PC-3 (cell line): ENCODE measurements around the gene AP3M1. TPM values are rescaled to one million over a fixed set of nuclear protein-coding genes. Genes with fewer than 3 reads are reported as not detected.
A peak's percentile ranks its signal among the peaks of the same experiment; 100 is the strongest.
"Not testable (repeated sequence)": the region's sequence is repeated elsewhere in the genome, so short reads cannot be mapped to it uniquely, and the experiment has no call there.

ENCODE experiments used
- ATAC-seq: fragments of 200-7000 bp; cut with Tn5 transposase; 2 replicates; pipeline ENCODE4 v1.9.1; 2020; ENCODE audit warnings: mild to moderate bottlenecking, moderate library complexity
- BruUV-seq: library from RNA; stranded (reverse); fragments of 400-500 nt; replicated peaks from 2 replicates; lab custom pipeline; 2021; lab: Mats Ljungman, UMichigan
- CTCF ChIA-PET: fragments of 300-600 bp; sonication (Branson Sonifier 250); formaldehyde crosslinking; loops from one replicate; lab custom pipeline; 2022; ENCODE audit warnings: antibody characterized with exemption; lab: Charles Lee
- POLR2A ChIA-PET: fragments of 300-600 bp; sonication (Branson Sonifier 250); formaldehyde crosslinking; loops from one replicate; lab custom pipeline; 2022; ENCODE audit warnings: antibody characterized with exemption; ENCODE audit not compliant: unreplicated experiment; lab: Charles Lee
- DNase-seq: peaks from one replicate; pipeline ENCODE4 v3.0.0-alpha.2; 2015
- H2AFZ ChIP-seq: fragments of 300-600 bp; sonication (generic); 2 replicates; pipeline ENCODE4 v1.6.0; 2016; ENCODE audit warnings: antibody characterized with exemption, low read length
- H3F3A ChIP-seq: fragments of 300-600 bp; sonication (generic); one replicate; pipeline ENCODE4 v1.6.0; 2017; ENCODE audit warnings: antibody characterized with exemption, low read length, control low read depth, mild to moderate bottlenecking; ENCODE audit not compliant: unreplicated experiment
- H3K27ac ChIP-seq: fragments of 300-600 bp; sonication (generic); 2 replicates; pipeline ENCODE4 v1.5.1; 2016; ENCODE audit warnings: mild to moderate bottlenecking, low read length
- H3K27me3 ChIP-seq: fragments of 300-600 bp; sonication (generic); 2 replicates; pipeline ENCODE4 v1.6.1; 2016; ENCODE audit warnings: low read length, mixed read lengths
- H3K36me3 ChIP-seq: fragments of 300-600 bp; sonication (generic); 2 replicates; pipeline ENCODE4 v1.6.1; 2016; ENCODE audit warnings: low read depth, mixed run types, low read length, mixed read lengths
- H3K4me1 ChIP-seq: fragments of 300-600 bp; sonication (generic); 2 replicates; pipeline ENCODE4 v1.5.1; 2016; ENCODE audit warnings: low read length; ENCODE audit not compliant: insufficient read depth
- H3K4me2 ChIP-seq: fragments of 300-600 bp; sonication (generic); 2 replicates; pipeline ENCODE4 v1.6.0; 2016; ENCODE audit warnings: low read length
- H3K4me3 ChIP-seq: fragments of 300-600 bp; sonication (generic); 2 replicates; pipeline ENCODE4 v1.5.1; 2016; ENCODE audit warnings: mild to moderate bottlenecking, low read length, mixed read lengths
- H3K79me2 ChIP-seq: fragments of 300-600 bp; sonication (generic); 2 replicates; pipeline ENCODE4 v1.6.1; 2017; ENCODE audit warnings: low read length, mixed read lengths
- H3K9ac ChIP-seq: fragments of 300-600 bp; sonication (generic); 2 replicates; pipeline ENCODE4 v1.6.0; 2016; ENCODE audit warnings: mild to moderate bottlenecking, low read length
- H3K9me2 ChIP-seq: fragments of 300-600 bp; sonication (generic); replicated peaks from 2 replicates; pipeline ENCODE4 v1.6.1; 2016; ENCODE audit warnings: mixed run types, low read length, mixed read lengths
- H3K9me3 ChIP-seq: fragments of 300-600 bp; sonication (generic); 2 replicates; pipeline ENCODE4 v1.6.1; 2016; ENCODE audit warnings: low read length, mixed read lengths
- H4K20me1 ChIP-seq: fragments of 300-600 bp; sonication (generic); 2 replicates; pipeline ENCODE4 v1.6.1; 2016; ENCODE audit warnings: low read length, mixed read lengths
- CTCF ChIP-seq: fragments of 300-600 bp; sonication (generic); conservative IDR thresholded peaks from 2 replicates; pipeline ENCODE4 v1.5.1; 2017; ENCODE audit warnings: antibody characterized with exemption, low read depth, mild to moderate bottlenecking, low read length
- EZH2 ChIP-seq: fragments of 300-600 bp; sonication (generic); IDR thresholded peaks from one replicate; pipeline ENCODE4 v1.6.1; 2017; ENCODE audit warnings: antibody characterized with exemption, mild to moderate bottlenecking, low read length; ENCODE audit not compliant: unreplicated experiment
- EZH2phosphoT487 ChIP-seq: fragments of 300-600 bp; sonication (generic); IDR thresholded peaks from 2 replicates; pipeline ENCODE4 v1.6.1; 2018; ENCODE audit warnings: mild to moderate bottlenecking, antibody characterized with exemption, low read length, borderline replicate concordance
- intact Hi-C: fragments of 100-400 bp; cut with micrococcal nuclease; formaldehyde crosslinking; loops from 2 replicates; pipeline ENCODE4 v1.9.0; 2023
- total RNA-seq: library from RNA; depleted of rRNA; stranded (reverse); fragments of >200 nt; gene quantifications from 2 replicates; pipeline ENCODE4 v1.2.3, GENCODE V29; 2014

AP3M1 gene
- total RNA-seq, 1 experiment from 2014 or later = 165 TPM

- Histone ChIP-seq H3K9ac (peak overlapping the region; percentile 69), H3F3A (no peaks in the 10 kb centered on the region), H3K9me3 (no peaks in the 10 kb centered on the region), H3K79me2 (peaks cover 96% of the 10 kb centered on the region), H3K36me3 (peaks cover 4% of the 10 kb centered on the region; the same call in 1 of the 2 replicates), H3K27me3 (no peaks in the 10 kb centered on the region), H2AFZ (peak overlapping the region; percentile 62), H3K9me2 (no peaks in the 10 kb centered on the region), H3K27ac (no peak overlapping the region; the same call in 1 of the 2 replicates), H3K4me3 (peak overlapping the region; percentile 69), H3K4me2 (peak overlapping the region; percentile 79), H3K4me1 (peaks cover 27% of the 10 kb centered on the region), H4K20me1 (0 out of 2 replicates have a peak, but pooled peaks cover 21% of the 10 kb centered on the region)
- CTCF ChIA-PET = interaction anchor here (0.5 to 2.5 kb wide), 8 partner anchors 22 to 317 kb away, joined by 3 to 16 read pairs (median 6); no protein-coding TSS in a partner anchor
- intact Hi-C loops = loop anchor here (1.0 kb wide), 4 partner anchors 24 to 82 kb away; no protein-coding TSS in a partner anchor
- no peak for TF ChIP-seq EZH2
- TF ChIP-seq CTCF = no peak
- no peak for TF ChIP-seq EZH2phosphoT487
- peak; percentile 62 for DNase-seq
- no TSS peak for BruUV-seq
- no peak for ATAC-seq
- POLR2A ChIA-PET = interaction anchor here (0.6 to 2.3 kb wide), 4 partner anchors 22 to 706 kb away, joined by 4 to 9 read pairs (median 6); no protein-coding TSS in a partner anchor
Measured at GRCh38 chr10:74151879-74152722, 1.5 kb upstream of the AP3M1 start.

GRCh38 chr10:74150990-74151878, 606 bp upstream of the AP3M1 start, which contains the start of gene ADK:
ADK (plus strand) TSS chr10:74151221; CDS start chr10:74151279, 58 bp downstream.
- H3K27me3 ChIP-seq = no peaks in the 10 kb centered on the region
- DNase-seq (peak; percentile 100), ATAC-seq (peak; percentile 89)
- peaks cover 28% of the 10 kb centered on the region for H3K4me1 ChIP-seq
- peak within 1 kb of the TSS; percentile 69 for H3K4me3 ChIP-seq
- H3K9me2 ChIP-seq = no peaks in the 10 kb centered on the region
- peaks cover 11% of the 10 kb centered on the region; the same call in 1 of the 2 replicates for H3K36me3 ChIP-seq
- H4K20me1 ChIP-seq = peaks cover 22% of the 10 kb centered on the region
- CTCF ChIA-PET = interaction anchor here (0.8 to 2.5 kb wide), 5 partner anchors 25 to 271 kb away, joined by 3 to 16 read pairs (median 3); no protein-coding TSS in a partner anchor
- peaks cover 96% of the 10 kb centered on the region for H3K79me2 ChIP-seq
- BruUV-seq = TSS peak; percentile 44
- peak within 1 kb of the TSS; percentile 62 for H2AFZ ChIP-seq
- peak; percentile 76 for TF ChIP-seq CTCF
- no peak for TF ChIP-seq EZH2
- TF ChIP-seq EZH2phosphoT487 = no peak
- POLR2A ChIA-PET = interaction anchor here (0.6 to 2.3 kb wide), 8 partner anchors 13 to 706 kb away, joined by 3 to 9 read pairs (median 5); no protein-coding TSS in a partner anchor
- intact Hi-C loops = loop anchor here (1.0 kb wide), 5 partner anchors 25 to 83 kb away; no protein-coding TSS in a partner anchor
- H3K4me2 ChIP-seq = peak within 1 kb of the TSS; percentile 79
- H3K27ac ChIP-seq = peak within 1 kb of the TSS; percentile 54
- H3K9ac ChIP-seq = peak within 1 kb of the TSS; percentile 69
- H3F3A ChIP-seq = no peaks in the 10 kb centered on the region
- H3K9me3 ChIP-seq = no peaks in the 10 kb centered on the region

GRCh38 chr10:74146980-74147379, 3.6 kb downstream of the AP3M1 start:
- POLR2A ChIA-PET = interaction anchor here (0.6 kb wide), 2 partner anchors 20 to 37 kb away, joined by 3 to 9 read pairs; no protein-coding TSS in a partner anchor
- intact Hi-C loops = not testable (repeated sequence)
- H3K4me1 ChIP-seq = peaks cover 17% of the 10 kb centered on the region

More at GRCh38 chr10:74146980-74147379, 3.6 kb downstream of the AP3M1 start:
- not testable (repeated sequence) for H3K9ac ChIP-seq, H3K9me3 ChIP-seq, H3K4me2 ChIP-seq, H3K27me3 ChIP-seq, ATAC-seq, H3K9me2 ChIP-seq, H3F3A ChIP-seq, BruUV-seq, H2AFZ ChIP-seq, H3K27ac ChIP-seq, H3K4me3 ChIP-seq, DNase-seq
- peaks cover 24% of the 10 kb centered on the region for H4K20me1 ChIP-seq
- CTCF ChIA-PET = interaction anchor here (0.6 kb wide), 2 partner anchors 87 to 299 kb away, joined by 4 to 7 read pairs; no protein-coding TSS in a partner anchor
- H3K36me3 ChIP-seq = peaks cover 23% of the 10 kb centered on the region
- peaks cover 94% of the 10 kb centered on the region for H3K79me2 ChIP-seq
